HG03280 (cell line): ENCODE results near the gene ADIG.

ENCODE experiments used
- ATAC-seq: cut with Tn5 transposase; IDR thresholded peaks from one replicate; pipeline ENCODE4 v1.9.1; 2021; ENCODE audit warnings: mild to moderate bottlenecking, moderate library complexity; ENCODE audit not compliant: unreplicated experiment

ADIG gene

GRCh38 chr20:38628580-38629470 is 47.8 kb downstream of the ADIG start:
- ATAC-seq: no peak

- no peak for ATAC-seq
These were observed 49.0 kb downstream of the ADIG start for GRCh38 chr20:38629979-38630378.

GRCh38 chr20:38630727-38631126 is 49.7 kb downstream of the ADIG start:
- ATAC-seq: no peak

GRCh38 chr20:38631155-38632022 is 50.4 kb downstream of the ADIG start:
- no peak for ATAC-seq

GRCh38 chr20:38633577-38634093 is 52.6 kb downstream of the ADIG start:
- no peak for ATAC-seq

- ATAC-seq: no peak
These were observed 54.8 kb downstream of the ADIG start for GRCh38 chr20:38635721-38636288.
